Gastroesophageal sphincter (tissue), 3 donors: ENCODE measurements around the gene ANXA2.

ENCODE experiments used
- POLR2A ChIP-seq, 2 donors: fragments of 450-650 bp; IDR thresholded peaks; one replicate each; pipeline ENCODE4 v1.6.1; 2017; ENCODE audit warnings: antibody characterized with exemption in 2 of 2, mild to moderate bottlenecking in 2 of 2, moderate library complexity in 1 of 2
- POLR2AphosphoS5 ChIP-seq: sonication (generic); formaldehyde crosslinking; IDR thresholded peaks from one replicate; pipeline ENCODE4 v1.6.1; 2017; ENCODE audit warnings: antibody characterized with exemption
- TF ChIP-seq, protein P1 (sequence below), 4 experiments: fragments of 200-600 bp in 2 of 4; fragments of 450-650 bp in 2 of 4; sonication (generic) in 1 of 4; IDR thresholded peaks; one replicate each; pipeline ENCODE4 v1.5.1; 2017 to 2019; ENCODE audit warnings: antibody characterized with exemption in 4 of 4, mild to moderate bottlenecking in 2 of 4, moderate library complexity in 2 of 4

- TF ChIP-seq, protein P1, sequence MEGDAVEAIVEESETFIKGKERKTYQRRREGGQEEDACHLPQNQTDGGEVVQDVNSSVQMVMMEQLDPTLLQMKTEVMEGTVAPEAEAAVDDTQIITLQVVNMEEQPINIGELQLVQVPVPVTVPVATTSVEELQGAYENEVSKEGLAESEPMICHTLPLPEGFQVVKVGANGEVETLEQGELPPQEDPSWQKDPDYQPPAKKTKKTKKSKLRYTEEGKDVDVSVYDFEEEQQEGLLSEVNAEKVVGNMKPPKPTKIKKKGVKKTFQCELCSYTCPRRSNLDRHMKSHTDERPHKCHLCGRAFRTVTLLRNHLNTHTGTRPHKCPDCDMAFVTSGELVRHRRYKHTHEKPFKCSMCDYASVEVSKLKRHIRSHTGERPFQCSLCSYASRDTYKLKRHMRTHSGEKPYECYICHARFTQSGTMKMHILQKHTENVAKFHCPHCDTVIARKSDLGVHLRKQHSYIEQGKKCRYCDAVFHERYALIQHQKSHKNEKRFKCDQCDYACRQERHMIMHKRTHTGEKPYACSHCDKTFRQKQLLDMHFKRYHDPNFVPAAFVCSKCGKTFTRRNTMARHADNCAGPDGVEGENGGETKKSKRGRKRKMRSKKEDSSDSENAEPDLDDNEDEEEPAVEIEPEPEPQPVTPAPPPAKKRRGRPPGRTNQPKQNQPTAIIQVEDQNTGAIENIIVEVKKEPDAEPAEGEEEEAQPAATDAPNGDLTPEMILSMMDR (IDR thresholded peaks at IDR 0.05), result no peak
- TF ChIP-seq POLR2AphosphoS5, result no peak
- TF ChIP-seq POLR2A (IDR thresholded peaks at IDR 0.05), result no peak
Observed at GRCh38 chr15:60339236-60339635, 58.5 kb downstream of the ANXA2 start.
